Tibial nerve (tissue), 4 donors: Measurements from ENCODE around the gene NT5DC4.

Source experiments
- CTCF ChIP-seq, 5 experiments: fragments of 200-600 bp in 3 of 5; fragments of 450-650 bp in 2 of 5; sonication (generic) in 3 of 5; IDR thresholded peaks; one replicate each; pipeline ENCODE4 v1.5.1; 2016 to 2019; ENCODE audit warnings: antibody characterized with exemption in 5 of 5, mild to moderate bottlenecking in 3 of 5, moderate library complexity in 2 of 5
- EP300 ChIP-seq, 2 donors: sonication (generic); formaldehyde crosslinking; IDR thresholded peaks; one replicate each; pipeline ENCODE4 v1.6.1; 2017; ENCODE audit warnings: antibody characterized with exemption in 2 of 2, mild to moderate bottlenecking in 1 of 2
- POLR2A ChIP-seq, 2 donors: fragments of 450-650 bp; IDR thresholded peaks; one replicate each; pipeline ENCODE4 v1.6.1; 2017; ENCODE audit warnings: antibody characterized with exemption in 2 of 2, mild to moderate bottlenecking in 2 of 2, moderate library complexity in 2 of 2

- TF ChIP-seq POLR2A (IDR thresholded peaks at IDR 0.05) (no peak), CTCF (IDR thresholded peaks at IDR 0.05) (no peak), EP300 (IDR thresholded peaks at IDR 0.05) (no peak)
These were observed 37.9 kb downstream of the NT5DC4 start for GRCh38 chr2:112758711-112759110.
